GM21515 (cell line): ENCODE data around the gene COX6B2.
"Not testable (repeated sequence)": the region's sequence is repeated elsewhere in the genome, so short reads cannot be mapped to it uniquely, and the experiment has no call there.

Source experiments
- ATAC-seq: cut with Tn5 transposase; IDR thresholded peaks from one replicate; pipeline ENCODE4 v1.9.1; 2021; ENCODE audit not compliant: unreplicated experiment

Gene COX6B2

DNA sequence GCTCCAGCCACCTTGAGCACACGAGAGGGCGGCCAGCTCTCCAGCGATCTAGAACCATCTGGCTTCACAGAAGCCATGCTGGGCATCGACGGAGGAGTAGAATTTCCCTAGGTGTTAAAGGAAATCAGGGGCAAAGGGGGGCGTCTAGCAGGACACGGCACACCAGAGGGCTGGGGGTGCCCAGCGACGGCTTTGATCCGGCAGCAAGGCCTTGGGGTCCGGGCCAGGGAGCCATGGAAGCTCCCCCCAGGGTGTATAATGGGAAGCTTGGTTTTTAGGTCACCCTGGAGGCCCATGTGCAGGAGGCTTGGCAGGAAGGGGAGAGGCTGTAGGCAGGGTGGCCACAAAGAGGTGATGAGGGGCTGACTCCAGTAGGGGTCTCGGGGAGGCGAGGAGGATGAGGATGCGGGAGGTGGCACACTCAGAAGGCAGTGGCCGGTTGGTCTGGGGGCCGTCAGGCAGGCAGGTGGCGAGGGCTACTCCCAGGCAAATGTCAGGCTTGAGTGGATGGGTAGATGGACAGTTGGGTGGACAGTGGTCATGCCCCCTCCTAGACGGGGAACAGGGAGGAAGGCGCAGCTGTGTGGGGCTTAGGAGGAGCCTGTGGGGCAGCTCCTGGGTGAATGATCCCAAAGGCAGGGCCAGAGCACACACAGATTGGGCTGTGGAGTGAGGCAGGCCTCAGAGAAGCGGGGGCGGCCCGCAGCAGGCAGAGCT, 9.3 kb downstream of the COX6B2 start:
- no peak for ATAC-seq

DNA sequence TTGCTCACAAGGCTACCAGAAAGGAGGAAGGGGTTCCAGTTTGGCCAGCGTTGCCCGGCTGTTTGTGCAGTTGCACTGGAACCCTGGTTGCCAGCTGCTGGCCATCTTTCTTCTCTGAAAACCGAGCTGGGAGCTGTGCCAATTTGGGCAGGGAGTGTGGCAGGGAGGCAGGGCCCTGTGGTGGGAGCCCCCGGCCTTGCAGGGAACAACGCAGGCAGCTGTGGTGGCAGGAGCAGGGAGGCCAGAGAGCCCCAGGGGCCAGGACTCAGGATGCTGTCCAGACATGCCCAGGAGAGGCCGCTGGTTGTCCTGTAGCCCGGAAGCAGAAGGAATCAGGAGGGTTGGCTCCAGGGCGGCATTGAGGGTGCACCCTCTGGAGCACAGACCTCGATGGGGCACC, 10.1 kb downstream of the COX6B2 start:
- no peak for ATAC-seq

DNA sequence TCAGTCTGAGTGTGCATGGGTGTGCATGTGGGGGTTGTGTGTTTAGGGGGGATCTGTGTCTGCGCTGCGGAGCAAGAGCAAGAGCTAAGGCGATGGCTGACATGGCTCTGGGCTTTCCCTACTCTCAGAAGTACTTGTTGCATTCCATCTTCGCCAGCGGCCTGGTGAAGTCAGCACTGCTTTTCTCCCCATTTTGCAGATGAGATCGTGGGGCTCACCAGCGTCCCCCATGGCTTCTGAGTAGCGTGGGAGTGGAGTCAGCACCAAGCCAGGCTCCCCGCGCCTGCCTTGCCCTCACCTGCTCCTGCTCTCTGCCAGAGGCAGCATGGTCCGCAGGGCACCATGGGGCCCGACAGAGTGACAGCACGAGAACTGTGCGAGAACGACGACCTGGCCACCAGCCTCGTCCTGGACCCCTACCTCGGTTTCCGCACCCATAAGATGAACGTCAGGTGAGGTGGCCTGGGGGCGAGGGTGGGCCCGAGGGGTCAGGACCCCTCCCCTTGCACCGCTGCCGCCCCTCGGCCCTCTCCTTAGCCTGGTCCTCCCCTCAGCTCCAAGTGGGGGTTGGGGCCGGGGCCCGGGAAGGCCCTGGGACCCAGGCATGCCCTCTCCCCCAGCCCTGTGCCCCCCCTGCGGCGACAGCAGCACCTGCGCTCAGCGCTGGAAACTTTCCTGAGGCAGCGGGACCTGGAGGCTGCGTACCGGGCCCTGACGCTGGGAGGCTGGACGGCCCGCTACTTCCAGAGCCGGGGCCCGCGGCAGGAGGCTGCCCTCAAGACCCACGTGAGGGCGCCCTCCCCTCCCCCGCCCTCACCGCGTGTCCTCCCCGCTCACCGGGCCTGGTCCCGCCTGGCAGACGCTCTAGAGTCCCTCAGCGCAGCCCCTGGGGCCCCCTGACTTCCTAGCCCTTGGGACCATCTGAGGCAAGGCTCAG, 12.7 kb downstream of the COX6B2 start:
- no peak for ATAC-seq

DNA sequence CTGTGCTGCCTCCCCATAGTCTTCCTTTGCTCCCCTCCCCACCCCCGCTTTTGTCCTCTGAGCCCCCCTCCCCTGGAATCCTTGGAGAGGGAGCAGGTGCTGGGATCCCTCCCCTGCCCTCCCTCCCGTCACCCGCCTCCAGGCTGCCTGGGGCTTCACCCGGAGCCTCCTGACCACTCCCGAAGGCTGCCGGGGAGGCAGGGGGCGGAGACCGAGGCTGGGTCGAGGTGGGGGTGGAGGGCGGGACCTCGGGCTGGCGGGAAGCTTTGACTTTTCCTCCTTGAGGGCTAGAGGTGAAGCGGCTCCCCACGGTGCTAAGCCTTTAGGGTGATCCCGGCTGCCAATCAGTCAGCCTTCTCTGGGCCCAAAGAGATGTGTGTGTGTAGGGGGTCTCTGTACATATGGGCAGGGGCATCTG, 13.3 kb downstream of the COX6B2 start:
- no peak for ATAC-seq

DNA sequence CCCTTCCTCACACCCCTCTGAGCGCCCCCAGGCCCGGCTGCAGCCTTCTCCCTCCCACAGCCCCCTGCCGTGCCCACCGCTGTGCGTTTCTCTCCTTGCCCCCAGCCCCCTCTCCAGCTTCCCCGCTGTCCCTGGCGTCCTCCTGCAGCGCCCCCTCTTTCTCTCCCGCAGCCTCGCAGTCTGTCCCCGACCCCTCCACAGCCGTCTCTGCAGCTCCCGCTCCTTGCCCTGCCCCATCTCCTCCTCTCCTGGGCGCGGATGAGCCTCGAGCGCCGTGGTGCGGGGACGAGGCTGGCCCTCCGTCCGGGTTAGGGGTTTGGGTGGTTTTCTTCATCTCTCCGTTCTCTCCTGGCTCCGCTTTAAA, 13.8 kb downstream of the COX6B2 start:
- ATAC-seq = no peak

DNA sequence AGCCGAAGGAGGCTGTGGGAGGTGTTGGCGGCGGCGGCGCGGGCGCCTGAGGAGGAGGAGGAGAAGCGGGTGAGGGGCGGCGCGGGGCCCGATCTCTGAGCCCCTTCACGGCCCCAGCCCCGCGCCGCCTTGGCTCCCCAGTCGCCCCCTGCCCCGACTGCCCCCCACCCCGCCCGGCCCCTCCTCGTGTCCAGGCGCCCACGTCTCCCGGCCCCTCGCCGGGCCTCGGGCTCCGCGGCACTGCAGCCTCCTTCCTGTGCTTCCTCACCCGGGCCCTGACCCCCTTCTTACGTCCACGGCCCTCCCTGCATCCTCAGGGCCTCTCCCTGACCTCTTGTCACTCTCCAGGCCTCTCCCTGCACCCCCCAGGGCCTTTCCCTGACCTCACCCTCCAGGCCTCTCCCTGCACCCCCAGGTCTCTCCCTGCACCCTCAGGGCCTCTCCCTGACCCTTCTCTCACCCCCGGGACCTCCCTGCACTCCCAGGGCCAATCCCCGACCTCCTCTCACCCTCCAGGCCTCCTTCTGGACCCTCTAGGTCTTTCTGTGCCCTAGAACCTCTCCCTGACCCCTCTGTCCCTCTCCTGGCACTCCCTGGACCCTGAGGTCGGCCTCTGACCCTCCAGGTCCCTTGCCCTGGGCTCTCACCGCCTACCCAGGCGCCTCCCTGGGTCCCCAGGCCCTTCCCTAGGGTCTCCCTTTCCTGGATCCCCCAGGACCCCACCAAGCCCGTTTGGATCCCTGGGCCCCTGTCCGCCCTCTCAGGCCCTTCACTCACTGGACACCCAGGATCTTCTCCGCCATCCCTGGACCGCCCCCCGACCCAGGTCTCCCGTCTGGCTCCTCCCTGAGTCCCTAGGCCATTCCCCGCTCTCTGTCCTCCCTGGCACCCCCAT, 14.4 kb downstream of the COX6B2 start:
- no peak for ATAC-seq

DNA sequence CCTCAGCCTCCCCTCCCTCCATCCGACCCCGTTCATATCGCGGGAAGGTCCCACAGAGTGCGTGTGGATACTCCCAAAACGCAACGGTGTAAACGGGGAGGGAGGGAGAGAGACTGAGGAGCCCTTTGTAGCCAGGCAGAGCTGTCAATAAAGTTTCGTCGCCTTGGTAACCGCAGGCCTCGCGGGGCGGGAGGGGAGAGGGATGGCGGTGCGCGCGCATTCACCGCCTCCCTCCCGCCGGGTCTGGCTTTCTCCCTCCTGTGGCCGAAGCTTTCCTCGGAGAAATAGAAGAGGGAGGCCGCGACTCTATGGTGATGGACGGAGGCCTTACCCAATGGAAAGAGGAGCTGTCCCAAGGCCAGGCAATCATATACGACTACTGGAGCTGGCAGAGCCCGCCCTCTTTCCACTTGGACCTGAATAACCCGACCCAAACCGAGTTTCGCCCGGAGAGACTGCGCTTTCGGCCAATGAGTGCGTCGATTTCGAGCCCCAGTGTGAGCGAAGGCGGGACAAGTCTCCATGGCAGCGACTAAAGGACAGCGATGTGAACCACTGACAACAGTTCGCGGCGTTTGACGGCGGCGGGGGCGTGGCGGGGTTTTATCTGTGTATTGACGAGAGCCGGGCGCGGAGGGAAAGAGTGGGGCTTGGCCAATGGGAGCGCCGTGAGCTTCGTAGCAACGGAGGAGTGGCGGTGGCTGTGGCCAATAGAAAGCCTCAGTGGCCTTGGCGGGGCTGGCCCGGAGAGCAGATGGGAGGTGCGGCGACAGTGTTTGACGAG, 15.2 kb downstream of the COX6B2 start, which contains the start of gene KMT5C:
KMT5C (plus strand) TSS at position 772 of the 784 bp plus-strand sequence. CDS start 2,061 bp downstream, outside the sequence.
- peak; percentile 83 for ATAC-seq

DNA sequence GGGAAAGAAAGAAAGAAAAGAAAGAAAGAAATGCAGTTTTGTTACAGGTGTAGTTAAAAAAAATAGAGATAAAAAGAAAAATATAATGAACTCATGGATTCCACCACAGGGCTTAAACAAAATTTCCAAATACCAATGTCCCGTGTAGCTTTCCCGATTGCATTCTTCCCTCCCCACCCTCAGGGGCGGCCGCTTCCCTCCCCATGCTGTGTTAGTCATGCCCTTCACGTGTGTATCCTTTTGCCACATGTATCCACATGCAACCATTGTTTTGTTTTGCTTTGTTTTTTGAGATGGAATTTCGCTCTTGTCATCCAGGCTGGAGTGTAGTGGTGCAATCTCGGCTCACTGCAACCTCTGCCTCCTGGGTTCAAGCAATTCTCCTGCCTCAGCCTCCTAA, 18.4 kb downstream of the COX6B2 start:
- ATAC-seq = no peak

DNA sequence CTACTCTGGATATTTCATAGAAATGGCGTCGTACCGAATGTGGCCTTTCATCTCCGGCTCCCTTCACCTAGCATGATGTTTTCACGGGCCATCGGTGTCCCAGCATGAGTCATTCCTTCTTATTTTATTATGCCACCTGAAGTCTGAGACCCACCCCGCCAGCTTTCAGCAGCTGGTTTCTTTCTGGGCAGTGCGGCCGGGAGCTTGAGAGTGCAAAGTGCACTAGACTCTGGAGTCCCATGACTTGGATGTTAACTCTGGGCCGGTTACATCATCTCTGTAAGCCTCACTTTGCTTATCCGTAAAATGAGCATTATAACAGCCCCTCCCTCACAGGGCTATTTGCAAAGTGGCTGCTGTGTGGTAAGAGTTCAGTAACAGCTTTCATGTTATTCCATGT, 20.6 kb downstream of the COX6B2 start:
- ATAC-seq = no peak

DNA sequence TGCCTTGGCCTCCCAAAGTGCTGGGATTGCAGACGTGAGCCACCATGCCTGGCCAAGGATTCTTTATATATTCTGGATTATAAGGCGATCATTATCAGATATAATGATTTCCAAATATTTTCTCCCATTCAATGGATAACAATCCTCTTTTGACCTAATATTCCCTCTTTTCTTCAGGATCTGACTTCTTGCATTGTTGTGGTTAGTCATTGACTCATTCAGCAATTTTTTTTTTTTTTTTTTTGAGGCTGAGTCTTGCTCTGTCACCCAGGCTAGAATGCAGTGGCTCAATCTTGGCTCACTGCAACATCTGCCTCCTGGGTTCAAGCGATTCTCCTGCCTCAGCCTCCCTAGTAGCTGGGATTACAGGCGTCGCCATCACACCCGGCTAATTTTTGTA, 24.7 kb downstream of the COX6B2 start:
- not testable (repeated sequence) for ATAC-seq

DNA sequence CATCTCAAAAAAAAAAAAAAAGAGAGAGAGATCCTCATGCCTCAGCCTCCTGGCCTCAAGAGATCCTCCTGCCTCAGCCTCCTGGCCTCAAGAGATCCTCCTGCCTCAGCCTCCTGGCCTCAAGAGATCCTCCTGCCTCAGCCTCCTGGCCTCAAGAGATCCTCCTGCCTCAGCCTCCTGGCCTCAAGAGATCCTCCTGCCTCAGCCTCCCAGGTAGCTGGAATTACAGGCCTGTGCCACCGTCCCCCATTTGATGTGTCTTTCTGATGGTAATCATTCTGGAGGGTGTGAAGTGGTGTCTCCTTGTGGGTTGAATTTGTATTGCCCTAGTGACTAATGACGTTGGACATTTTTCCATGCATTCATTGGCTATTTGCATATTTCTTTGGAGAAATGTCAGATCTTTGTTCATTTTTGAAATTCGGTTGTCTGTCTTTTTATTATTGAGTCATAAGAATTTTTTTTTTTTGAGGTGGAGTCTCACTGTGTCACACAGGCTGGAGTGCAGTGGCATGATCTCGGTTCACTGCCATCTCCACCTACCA, 25.7 kb downstream of the COX6B2 start:
- not testable (repeated sequence) for ATAC-seq

DNA sequence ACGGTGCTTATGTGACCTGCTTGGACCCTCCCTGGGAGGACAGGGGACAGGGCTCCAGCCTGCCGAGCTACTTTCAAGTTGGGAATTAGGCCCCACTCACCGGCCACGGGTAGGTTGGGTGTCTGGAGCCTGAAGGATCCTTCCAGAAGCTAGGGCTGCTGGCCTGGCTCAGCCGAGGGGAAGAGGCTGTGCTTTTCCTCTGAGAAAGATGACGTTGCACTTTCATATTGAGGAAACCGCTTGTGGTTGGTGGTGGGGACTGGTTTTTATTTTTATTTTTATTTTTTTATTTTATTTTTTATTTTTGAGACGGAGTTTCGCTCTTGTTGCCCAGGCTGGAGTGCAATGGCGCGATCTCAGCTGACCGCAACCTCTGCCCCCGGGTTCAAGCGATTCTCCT, 29.3 kb downstream of the COX6B2 start, which contains the start of gene TMEM150B:
TMEM150B (minus strand) TSS at position 170 of the 400 bp plus-strand sequence. CDS start 4,305 bp downstream, outside the sequence.
- ATAC-seq = no peak

DNA sequence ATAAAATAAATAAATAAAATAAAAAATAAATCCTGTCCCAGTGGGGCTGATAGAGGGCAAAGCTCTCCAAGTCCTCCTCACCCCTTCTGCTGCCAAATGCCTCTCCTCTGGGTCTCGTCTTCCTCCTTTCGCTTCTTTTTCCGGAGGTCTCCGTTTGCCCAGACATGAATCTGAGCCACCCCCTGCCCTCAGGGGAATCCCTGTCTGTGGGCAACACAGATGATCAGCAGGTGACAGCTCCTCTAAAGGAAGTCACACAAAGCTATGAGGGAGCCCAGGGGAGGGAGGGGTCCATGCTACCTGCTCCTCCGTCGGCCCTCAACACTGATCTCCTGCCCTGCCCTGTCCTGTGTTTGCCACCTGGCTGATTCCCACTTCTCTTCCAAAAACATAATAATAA, 29.9 kb downstream of the COX6B2 start:
- no peak for ATAC-seq

DNA sequence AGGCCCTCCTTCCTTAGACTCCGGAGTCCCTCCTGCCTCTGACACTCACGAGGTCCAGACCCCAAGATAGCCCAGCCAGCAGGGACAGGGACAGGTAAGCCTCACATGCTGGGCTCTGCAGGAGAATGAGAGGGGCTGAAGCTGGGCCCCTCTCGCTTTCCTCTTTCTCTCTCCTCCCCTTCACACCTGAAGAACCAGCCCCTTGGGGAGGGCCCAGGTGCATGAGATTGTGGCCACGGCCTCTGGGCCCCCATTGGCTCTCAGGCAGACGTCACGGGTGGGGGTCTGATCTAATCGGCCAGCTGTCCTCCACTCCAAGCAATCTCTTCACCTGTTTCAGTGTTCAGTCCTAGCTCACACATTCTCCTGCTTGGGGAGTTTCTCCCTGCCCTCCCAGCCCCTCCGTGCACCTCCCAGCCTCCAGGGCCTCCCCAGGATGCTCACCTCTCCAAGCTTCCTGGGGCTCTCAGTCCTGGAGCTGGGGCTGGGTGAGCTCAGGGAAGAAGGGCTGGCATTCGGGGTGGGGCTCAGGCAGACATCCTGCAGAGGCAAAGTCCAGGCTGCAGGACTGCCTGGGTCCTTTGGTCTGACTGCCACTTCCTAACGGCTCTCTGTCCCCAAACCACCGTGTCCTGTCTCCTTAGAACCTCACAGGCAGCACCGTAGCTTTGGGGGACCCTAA, 32.2 kb downstream of the COX6B2 start:
- no peak for ATAC-seq

DNA sequence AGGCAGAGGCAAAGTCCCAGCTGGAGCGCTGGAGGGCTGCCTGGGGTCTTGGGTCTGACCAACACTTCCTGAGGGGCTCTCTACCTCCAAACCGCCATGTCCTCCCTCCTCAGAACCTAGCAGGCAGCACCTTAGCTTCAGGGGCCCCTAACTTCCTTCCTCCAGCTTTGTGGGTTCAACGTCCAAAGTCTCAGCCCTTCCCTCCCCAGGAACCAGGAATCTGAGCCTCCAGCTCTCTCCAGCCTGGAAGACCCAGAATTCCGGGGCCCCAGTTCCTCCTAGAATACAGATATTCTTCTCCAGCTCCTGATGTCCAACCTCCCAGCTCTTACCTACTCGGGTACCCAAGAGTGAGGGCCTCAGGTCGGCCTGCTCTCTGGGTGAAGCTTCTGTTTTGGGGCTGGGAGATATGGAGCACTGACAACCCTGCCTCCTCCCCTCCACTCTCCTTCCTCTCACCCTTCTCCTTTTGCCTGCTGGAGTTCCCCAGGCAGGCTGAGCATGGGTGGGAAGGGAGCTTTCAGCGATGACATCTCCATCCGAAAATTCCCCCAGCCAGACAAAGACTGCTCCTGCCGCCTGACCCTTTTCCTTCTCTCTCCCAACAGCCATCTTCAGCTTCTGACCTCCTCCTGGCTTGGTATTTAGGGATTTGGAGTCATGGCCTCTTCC, 32.9 kb downstream of the COX6B2 start:
- ATAC-seq = no peak

DNA sequence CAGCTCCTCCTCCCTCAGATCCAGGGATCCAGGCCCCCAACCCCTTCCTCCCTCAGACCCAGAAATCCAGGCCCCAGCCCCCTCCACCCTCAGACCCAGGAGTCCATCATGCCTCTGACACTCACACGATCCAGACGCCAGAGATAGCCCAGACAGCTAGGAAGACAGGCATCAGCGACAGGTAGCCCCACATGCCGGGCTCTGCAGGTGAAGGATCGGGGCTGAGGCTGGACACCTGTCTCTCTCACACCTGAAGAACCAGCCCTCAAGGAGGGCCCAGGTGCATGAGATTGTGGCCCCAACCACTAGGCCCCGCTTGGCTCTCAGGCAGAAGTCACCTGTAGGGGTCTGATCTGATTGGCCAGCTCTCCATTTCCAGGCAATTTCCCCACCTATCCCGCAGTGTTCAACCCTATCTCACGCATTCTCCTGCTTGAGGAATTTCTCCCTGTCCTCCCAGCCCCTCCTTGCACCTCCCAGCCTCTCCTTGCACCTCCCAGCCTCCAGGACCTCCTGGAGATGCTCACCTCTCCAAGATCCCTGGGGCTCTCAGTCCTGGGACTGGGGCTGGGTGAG, 33.6 kb downstream of the COX6B2 start:
- no peak for ATAC-seq

DNA sequence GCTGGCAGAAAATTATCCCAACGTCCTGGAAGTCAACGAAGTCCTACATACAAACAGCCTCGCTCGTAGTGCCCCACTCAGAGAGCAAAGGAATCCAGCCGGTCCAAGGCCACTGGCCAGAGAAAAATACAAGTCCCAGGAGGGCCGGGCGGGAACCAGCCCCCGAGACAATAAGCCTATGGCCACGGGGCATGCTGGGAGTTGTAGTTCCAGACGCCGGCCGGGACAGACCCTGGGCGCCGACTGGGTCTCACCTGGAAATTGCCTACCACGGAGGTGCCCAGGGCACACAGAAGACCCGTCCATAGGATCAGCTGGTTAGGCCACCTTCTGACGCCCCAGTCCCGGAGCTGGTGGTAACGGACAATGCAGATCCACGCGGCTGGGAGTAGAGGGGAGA, 34.7 kb downstream of the COX6B2 start:
- no peak for ATAC-seq

DNA sequence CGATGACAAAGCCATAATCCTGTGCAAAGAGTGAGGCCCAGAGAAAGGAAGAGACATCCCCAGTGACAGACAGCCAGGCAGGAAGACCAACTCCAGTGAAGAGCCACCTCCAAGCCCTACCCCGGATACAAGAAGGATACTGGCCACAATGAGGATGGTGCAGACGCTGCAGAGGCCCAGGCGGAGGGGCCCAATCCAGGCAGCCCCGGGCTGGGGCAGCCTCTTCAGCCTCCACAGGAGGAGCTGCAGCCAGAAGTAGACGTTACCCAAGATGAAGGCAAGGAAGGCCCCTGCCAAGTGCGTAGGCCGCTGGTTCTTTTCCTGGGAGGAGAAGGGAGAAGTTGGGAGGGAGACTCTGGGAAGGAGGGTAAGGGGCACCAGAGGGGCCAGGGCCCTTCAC, 37.9 kb downstream of the COX6B2 start:
- no peak for ATAC-seq
